Middle frontal gyrus (tissue), 1 donor: ENCODE data around the gene SYT17.
"Not testable (repeated sequence)": the region's sequence is repeated elsewhere in the genome, so short reads cannot be mapped to it uniquely, and the experiment has no call there.

Experiments used
- DNase-seq: peaks from one replicate; pipeline ENCODE4 v3.0.0-alpha.2; 2015; ENCODE audit warnings: low spot score; ENCODE audit errors: extremely low spot score

The SYT17 gene

GRCh38 chr16:19173649-19174383, 5.8 kb downstream of the SYT17 start:
- no peak for DNase-seq

GRCh38 chr16:19174478-19174877, 6.4 kb downstream of the SYT17 start:
- DNase-seq: no peak

GRCh38 chr16:19175492-19176262, 7.6 kb downstream of the SYT17 start:
- no peak for DNase-seq

- no peak for DNase-seq
Measured at GRCh38 chr16:19177111-19177739, 9.2 kb downstream of the SYT17 start.

- DNase-seq: no peak
Measured at GRCh38 chr16:19179546-19180490, 11.8 kb downstream of the SYT17 start.

GRCh38 chr16:19180741-19181140, 12.7 kb downstream of the SYT17 start:
- DNase-seq: no peak

- DNase-seq: no peak
Measured at GRCh38 chr16:19182481-19182880, 14.4 kb downstream of the SYT17 start.

GRCh38 chr16:19183187-19183586, 15.1 kb downstream of the SYT17 start:
- DNase-seq: no peak

GRCh38 chr16:19184823-19185509, 16.9 kb downstream of the SYT17 start:
- DNase-seq: no peak

GRCh38 chr16:19185510-19185851, 17.4 kb downstream of the SYT17 start:
- DNase-seq: no peak

- no peak for DNase-seq
Measured at GRCh38 chr16:19186408-19186807, 18.4 kb downstream of the SYT17 start.

GRCh38 chr16:19187961-19188360, 19.9 kb downstream of the SYT17 start:
- not testable (repeated sequence) for DNase-seq

- DNase-seq: no peak
Measured at GRCh38 chr16:19188406-19188805, 20.4 kb downstream of the SYT17 start.

- no peak for DNase-seq
Measured at GRCh38 chr16:19192865-19193264, 24.8 kb downstream of the SYT17 start.

GRCh38 chr16:19196871-19197270, 28.8 kb downstream of the SYT17 start:
- DNase-seq: no peak

- no peak for DNase-seq
Measured at GRCh38 chr16:19203374-19203966, 35.4 kb downstream of the SYT17 start.

- no peak for DNase-seq
Measured at GRCh38 chr16:19210280-19210924, 42.4 kb downstream of the SYT17 start.

GRCh38 chr16:19210968-19211367, 42.9 kb downstream of the SYT17 start:
- DNase-seq: no peak

- DNase-seq: no peak
Measured at GRCh38 chr16:19212059-19212458, 44.0 kb downstream of the SYT17 start.

GRCh38 chr16:19213885-19214284, 45.8 kb downstream of the SYT17 start:
- no peak for DNase-seq
